CD4-positive, alpha-beta memory T cell (primary cell): Measurements from ENCODE around the gene NCEH1. TPM values are rescaled to one million over a fixed set of nuclear protein-coding genes. Genes with fewer than 3 reads are reported as not detected.
A peak's percentile ranks its signal among the peaks of the same experiment; 100 is the strongest.

Source experiments
- CTCF ChIA-PET: fragments of 350-600 bp; sonication (Branson Sonifier 250); formaldehyde crosslinking; loops from one replicate; lab custom pipeline; 2021; ENCODE audit warnings: inconsistent platforms; ENCODE audit not compliant: partially characterized antibody; lab: Charles Lee
- POLR2A ChIA-PET: fragments of 350-600 bp; sonication (Branson Sonifier 250); formaldehyde crosslinking; loops from one replicate; lab custom pipeline; 2021; ENCODE audit not compliant: partially characterized antibody; lab: Charles Lee
- DNase-seq, 5 donors: peaks; one replicate each; pipeline versions ENCODE4 v3.0.0 to v3.0.0-alpha.2; 2020 to 2022; ENCODE audit warnings: mixed read lengths in 1 of 5
- H3K27ac ChIP-seq: one replicate; pipeline ENCODE4 v1.7.0; 2013; ENCODE audit warnings: low read depth, low read length
- H3K27me3 ChIP-seq: 2 replicates; pipeline ENCODE4 v1.7.0; 2013; ENCODE audit warnings: mild to moderate bottlenecking, low read length, moderate library complexity; ENCODE audit not compliant: insufficient read depth
- H3K36me3 ChIP-seq: 2 replicates; pipeline ENCODE4 v1.7.0; 2013; ENCODE audit warnings: mild to moderate bottlenecking, low read length, moderate library complexity; ENCODE audit not compliant: insufficient read depth
- H3K4me1 ChIP-seq: 2 replicates; pipeline ENCODE4 v1.7.0; 2013; ENCODE audit warnings: mild to moderate bottlenecking, low read length, moderate library complexity; ENCODE audit not compliant: insufficient read depth
- H3K4me3 ChIP-seq, 2 donors: one replicate each; pipeline ENCODE4 v1.7.0; 2013; ENCODE audit warnings: low read length in 2 of 2, mild to moderate bottlenecking in 1 of 2
- H3K9me3 ChIP-seq, 2 donors: one replicate each; pipeline ENCODE4 v1.7.0; 2013; ENCODE audit warnings: low read length in 2 of 2, control low read depth in 1 of 2; ENCODE audit not compliant: control insufficient read depth in 1 of 2
- H3K27ac Mint-ChIP-seq, 7 donors: one replicate each; pipeline ENCODE4 v1.8.0; 2020 to 2021; ENCODE audit warnings: mixed read lengths in 7 of 7, mild to moderate bottlenecking in 6 of 7, inconsistent platforms in 3 of 7, moderate library complexity in 3 of 7
- H3K27me3 Mint-ChIP-seq, 2 donors: one replicate each; pipeline ENCODE4 v1.8.0; 2020 to 2021; ENCODE audit warnings: mixed read lengths in 2 of 2
- H3K36me3 Mint-ChIP-seq, 2 donors: one replicate each; pipeline ENCODE4 v1.8.0; 2020 to 2021; ENCODE audit warnings: mixed read lengths in 2 of 2, inconsistent platforms in 1 of 2, mild to moderate bottlenecking in 1 of 2
- H3K4me1 Mint-ChIP-seq, 4 donors: one replicate each; pipeline ENCODE4 v1.8.0; 2020 to 2021; ENCODE audit warnings: mixed read lengths in 4 of 4, mild to moderate bottlenecking in 1 of 4
- H3K4me3 Mint-ChIP-seq, 8 donors: one replicate each; pipeline ENCODE4 v1.8.0; 2020 to 2021; ENCODE audit warnings: mixed read lengths in 8 of 8, mild to moderate bottlenecking in 7 of 8, moderate library complexity in 6 of 8, inconsistent platforms in 3 of 8
- H3K9me3 Mint-ChIP-seq, 8 donors: one replicate each; pipeline ENCODE4 v1.8.0; 2020 to 2021; ENCODE audit warnings: mixed read lengths in 8 of 8, mild to moderate bottlenecking in 5 of 8, inconsistent platforms in 3 of 8, moderate library complexity in 1 of 8
- intact Hi-C: fragments of 100-400 bp; cut with micrococcal nuclease; formaldehyde crosslinking; loops from one replicate; pipeline ENCODE4 v1.15.1; 2023
- polyA plus RNA-seq, 2 donors: library from polyadenylated mRNA; unstranded; fragments of 300-500 nt; fragmentation: Illumina TruSeq; gene quantifications; one replicate each; pipeline ENCODE4 v1.2.3, GENCODE V29; 2021
- total RNA-seq, 2 experiments: library from RNA; stranded (reverse); gene quantifications; one replicate each; pipeline ENCODE4 v1.2.3, GENCODE V29; 2021

NCEH1 gene
- total and polyA plus RNA-seq, 4 experiments from 2014 or later = 2.1 to 5.1 (median 3.4) TPM

- Mint-ChIP-seq H3K36me3 (peaks cover 0 to 11% of the 10 kb centered on the region in 2 donors), H3K27me3 (no peaks in the 10 kb centered on the region), H3K27ac (peak overlapping the region in 1 of 7 donors; percentile 57), H3K4me1 (peaks cover 0 to 11% (median 4%) of the 10 kb centered on the region in 4 donors), H3K4me3 (no peak overlapping the region), H3K9me3 (peaks cover 0 to 1% (median 0%) of the 10 kb centered on the region in 8 donors)
- no peak overlapping the region for H3K4me3 ChIP-seq
- H3K9me3 ChIP-seq = no peaks in the 10 kb centered on the region
- intact Hi-C loops = no loop called here
- H3K27me3 ChIP-seq = no peaks in the 10 kb centered on the region
- ChIA-PET CTCF (interaction anchor here (0.7 to 1.3 kb wide), 3 partner anchors 12 to 24 kb away, joined by 3 to 5 read pairs (median 4); no protein-coding TSS in a partner anchor), POLR2A (interaction anchor here (1.1 kb wide), 1 partner anchor 10 kb away, joined by 3 read pairs; the partner anchor contains the start of gene NCEH1)
- H3K4me1 ChIP-seq = no peaks in the 10 kb centered on the region
- no peak overlapping the region for H3K27ac ChIP-seq
- no peak for DNase-seq
- no peaks in the 10 kb centered on the region for H3K36me3 ChIP-seq
These were observed 9.9 kb downstream of the NCEH1 start for GRCh38 chr3:172700936-172701455.

GRCh38 chr3:172700256-172700655 lies 10.6 kb downstream of the NCEH1 start:
- H3K36me3 ChIP-seq = no peaks in the 10 kb centered on the region
- Mint-ChIP-seq H3K4me1 (peaks cover 0 to 11% (median 4%) of the 10 kb centered on the region in 4 donors), H3K4me3 (no peak overlapping the region), H3K36me3 (peaks cover 0 to 11% of the 10 kb centered on the region in 2 donors), H3K27ac (no peak overlapping the region), H3K9me3 (peaks cover 0 to 1% (median 0%) of the 10 kb centered on the region in 8 donors), H3K27me3 (no peaks in the 10 kb centered on the region)
- no peaks in the 10 kb centered on the region for H3K4me1 ChIP-seq
- intact Hi-C loops = no loop called here
- H3K27me3 ChIP-seq = no peaks in the 10 kb centered on the region
- H3K4me3 ChIP-seq = no peak overlapping the region
- H3K9me3 ChIP-seq = no peaks in the 10 kb centered on the region
- no peak for DNase-seq
- CTCF ChIA-PET = interaction anchor here (0.8 to 1.5 kb wide), 3 partner anchors 11 to 15 kb away, joined by 3 to 4 read pairs (median 3); no protein-coding TSS in a partner anchor
- H3K27ac ChIP-seq = no peak overlapping the region
- POLR2A ChIA-PET = no interaction called here

GRCh38 chr3:172699031-172699430 lies 11.8 kb downstream of the NCEH1 start:
- H3K36me3 Mint-ChIP-seq = peaks cover 0 to 11% of the 10 kb centered on the region in 2 donors
- DNase-seq = no peak
- H3K4me3 Mint-ChIP-seq = no peak overlapping the region
- H3K4me1 Mint-ChIP-seq = peaks cover 0 to 9% (median 5%) of the 10 kb centered on the region in 4 donors
- H3K9me3 Mint-ChIP-seq = peaks cover 0 to 1% (median 0%) of the 10 kb centered on the region in 8 donors
- H3K27ac ChIP-seq = no peak overlapping the region
- ChIA-PET CTCF (interaction anchor here (1.5 kb wide), 1 partner anchor 16 kb away, joined by 4 read pairs; no protein-coding TSS in a partner anchor), POLR2A (no interaction called here)
- intact Hi-C loops = no loop called here
- no peaks in the 10 kb centered on the region for H3K9me3 ChIP-seq
- no peak overlapping the region for H3K4me3 ChIP-seq
- H3K27me3 Mint-ChIP-seq = no peaks in the 10 kb centered on the region
- no peak overlapping the region for H3K27ac Mint-ChIP-seq
- no peaks in the 10 kb centered on the region for H3K27me3 ChIP-seq
- H3K4me1 ChIP-seq = no peaks in the 10 kb centered on the region
- no peaks in the 10 kb centered on the region for H3K36me3 ChIP-seq

- no peak overlapping the region for H3K27ac ChIP-seq
- Mint-ChIP-seq H3K4me3 (no peak overlapping the region), H3K36me3 (peaks cover 0 to 11% of the 10 kb centered on the region in 2 donors), H3K9me3 (peaks cover 0 to 1% (median 0%) of the 10 kb centered on the region in 8 donors), H3K27ac (no peak overlapping the region), H3K4me1 (peaks cover 0 to 6% (median 2%) of the 10 kb centered on the region in 4 donors), H3K27me3 (no peaks in the 10 kb centered on the region)
- intact Hi-C loops = no loop called here
- H3K27me3 ChIP-seq = no peaks in the 10 kb centered on the region
- H3K36me3 ChIP-seq = no peaks in the 10 kb centered on the region
- DNase-seq = no peak
- H3K4me3 ChIP-seq = no peak overlapping the region
- POLR2A ChIA-PET = no interaction called here
- H3K9me3 ChIP-seq = no peaks in the 10 kb centered on the region
- CTCF ChIA-PET = no interaction called here
- no peaks in the 10 kb centered on the region for H3K4me1 ChIP-seq
These were observed 12.2 kb downstream of the NCEH1 start for GRCh38 chr3:172698631-172699030.

GRCh38 chr3:172697558-172697957 lies 13.3 kb downstream of the NCEH1 start:
- DNase-seq = no peak
- Mint-ChIP-seq H3K36me3 (peaks cover 0 to 11% of the 10 kb centered on the region in 2 donors), H3K4me3 (no peak overlapping the region), H3K9me3 (peaks cover 0 to 1% (median 0%) of the 10 kb centered on the region in 8 donors), H3K27me3 (no peaks in the 10 kb centered on the region), H3K4me1 (peaks cover 6 to 12% (median 8%) of the 10 kb centered on the region in 4 donors), H3K27ac (no peak overlapping the region)
- Histone ChIP-seq H3K27me3 (no peaks in the 10 kb centered on the region), H3K4me3 (no peak overlapping the region), H3K9me3 (no peaks in the 10 kb centered on the region), H3K4me1 (peaks cover 5% of the 10 kb centered on the region), H3K27ac (no peak overlapping the region), H3K36me3 (no peaks in the 10 kb centered on the region)
- CTCF ChIA-PET = interaction anchor here (0.6 to 1.0 kb wide), 3 partner anchors 9 to 75 kb away, joined by 3 read pairs; no protein-coding TSS in a partner anchor
- intact Hi-C loops = no loop called here
- POLR2A ChIA-PET = no interaction called here

- Mint-ChIP-seq H3K4me3 (no peak overlapping the region), H3K4me1 (peaks cover 6 to 13% (median 9%) of the 10 kb centered on the region in 4 donors), H3K27ac (no peak overlapping the region), H3K27me3 (no peaks in the 10 kb centered on the region), H3K36me3 (peaks cover 0 to 3% of the 10 kb centered on the region in 2 donors), H3K9me3 (peaks cover 0 to 1% (median 0%) of the 10 kb centered on the region in 8 donors)
- Histone ChIP-seq H3K27ac (no peak overlapping the region), H3K9me3 (no peaks in the 10 kb centered on the region), H3K4me3 (no peak overlapping the region), H3K27me3 (no peaks in the 10 kb centered on the region), H3K4me1 (peaks cover 6% of the 10 kb centered on the region), H3K36me3 (no peaks in the 10 kb centered on the region)
- DNase-seq = no peak
- ChIA-PET POLR2A (no interaction called here), CTCF (interaction anchor here (0.8 to 1.2 kb wide), 2 partner anchors 18 to 28 kb away, joined by 3 read pairs; no protein-coding TSS in a partner anchor)
- intact Hi-C loops = no loop called here
These were observed 14.5 kb downstream of the NCEH1 start for GRCh38 chr3:172696357-172696756.

GRCh38 chr3:172694573-172695246 lies 16.2 kb downstream of the NCEH1 start:
- Histone ChIP-seq H3K27ac (no peak overlapping the region), H3K4me3 (no peak overlapping the region), H3K4me1 (peaks cover 6% of the 10 kb centered on the region), H3K27me3 (no peaks in the 10 kb centered on the region), H3K36me3 (no peaks in the 10 kb centered on the region), H3K9me3 (no peaks in the 10 kb centered on the region)
- Mint-ChIP-seq H3K27ac (no peak overlapping the region), H3K36me3 (no peaks in the 10 kb centered on the region), H3K4me3 (no peak overlapping the region), H3K9me3 (peaks cover 0 to 1% (median 0%) of the 10 kb centered on the region in 8 donors), H3K4me1 (peaks cover 6 to 13% (median 7%) of the 10 kb centered on the region in 4 donors), H3K27me3 (no peaks in the 10 kb centered on the region)
- DNase-seq = no peak
- ChIA-PET CTCF (interaction anchor here (0.8 to 1.4 kb wide), 4 partner anchors 10 to 28 kb away, joined by 3 to 4 read pairs (median 3); no protein-coding TSS in a partner anchor), POLR2A (no interaction called here)
- intact Hi-C loops = no loop called here
